ENCODE results near the gene GDPD3.

Gene GDPD3

DNA sequence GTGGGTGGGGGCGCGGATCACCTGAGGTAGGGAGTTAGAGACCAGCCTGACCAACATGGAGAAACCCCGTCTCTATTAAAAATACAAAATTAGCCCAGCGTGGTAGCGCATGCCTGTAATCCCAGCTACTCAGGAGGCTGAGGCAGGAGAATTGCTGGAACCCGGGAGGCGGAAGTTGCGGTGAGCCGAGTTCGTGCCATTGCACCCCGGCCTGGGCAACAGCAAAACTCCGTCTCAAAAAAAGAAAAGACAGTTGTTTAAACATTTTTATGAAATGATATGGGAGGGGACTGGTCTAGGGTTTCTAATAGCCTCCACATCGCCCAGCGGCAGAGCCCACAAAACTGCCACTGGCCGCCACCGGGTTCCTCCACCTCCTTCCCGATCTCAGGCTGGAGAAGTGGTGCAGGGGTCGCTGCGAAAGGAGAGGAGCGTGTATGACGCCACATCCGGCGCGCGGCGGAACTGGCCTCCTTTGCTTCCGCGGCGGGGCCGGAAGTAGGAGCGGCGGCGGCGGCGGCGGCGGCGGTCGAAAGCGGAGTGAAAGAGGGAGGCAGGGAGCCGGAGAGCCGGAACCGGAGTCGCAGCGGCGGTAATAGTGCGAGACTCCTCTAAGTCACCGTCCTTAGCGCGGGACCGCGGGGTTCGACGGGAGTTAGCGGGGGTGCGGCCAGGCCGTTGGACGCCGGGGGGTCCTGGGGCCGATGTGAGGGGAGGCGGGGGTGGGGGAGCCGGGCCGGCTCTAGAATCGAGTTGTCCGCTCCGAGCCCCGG lies 37.6 kb downstream of the GDPD3 start, which contains the start of gene PPP4C:
PPP4C (plus strand) TSS at position 492 of the 773 bp plus-strand sequence. CDS start 384 bp downstream, outside the sequence.
- peak; percentile 91 to 92 for DNase-seq

DNA sequence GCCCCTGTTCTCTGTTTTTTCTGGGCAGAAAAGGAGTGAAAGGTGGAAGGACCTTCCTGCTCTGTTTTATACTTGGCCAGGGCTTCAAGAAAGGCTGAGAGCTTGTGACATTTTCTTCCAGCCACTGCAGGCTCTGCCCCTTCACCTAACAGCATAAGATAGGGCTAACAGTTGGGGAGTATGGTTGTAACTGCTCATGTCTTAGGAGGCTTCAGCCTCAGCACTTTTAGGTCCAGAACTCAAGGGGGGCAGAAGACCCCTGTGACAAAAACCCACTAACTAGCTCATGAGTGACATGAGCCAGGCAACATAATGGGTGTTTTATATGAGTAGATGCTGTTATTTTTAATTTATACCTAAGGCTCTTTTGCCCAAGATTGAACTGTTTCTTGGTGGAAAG lies 42.8 kb downstream of the GDPD3 start:
- no peak for DNase-seq

DNA sequence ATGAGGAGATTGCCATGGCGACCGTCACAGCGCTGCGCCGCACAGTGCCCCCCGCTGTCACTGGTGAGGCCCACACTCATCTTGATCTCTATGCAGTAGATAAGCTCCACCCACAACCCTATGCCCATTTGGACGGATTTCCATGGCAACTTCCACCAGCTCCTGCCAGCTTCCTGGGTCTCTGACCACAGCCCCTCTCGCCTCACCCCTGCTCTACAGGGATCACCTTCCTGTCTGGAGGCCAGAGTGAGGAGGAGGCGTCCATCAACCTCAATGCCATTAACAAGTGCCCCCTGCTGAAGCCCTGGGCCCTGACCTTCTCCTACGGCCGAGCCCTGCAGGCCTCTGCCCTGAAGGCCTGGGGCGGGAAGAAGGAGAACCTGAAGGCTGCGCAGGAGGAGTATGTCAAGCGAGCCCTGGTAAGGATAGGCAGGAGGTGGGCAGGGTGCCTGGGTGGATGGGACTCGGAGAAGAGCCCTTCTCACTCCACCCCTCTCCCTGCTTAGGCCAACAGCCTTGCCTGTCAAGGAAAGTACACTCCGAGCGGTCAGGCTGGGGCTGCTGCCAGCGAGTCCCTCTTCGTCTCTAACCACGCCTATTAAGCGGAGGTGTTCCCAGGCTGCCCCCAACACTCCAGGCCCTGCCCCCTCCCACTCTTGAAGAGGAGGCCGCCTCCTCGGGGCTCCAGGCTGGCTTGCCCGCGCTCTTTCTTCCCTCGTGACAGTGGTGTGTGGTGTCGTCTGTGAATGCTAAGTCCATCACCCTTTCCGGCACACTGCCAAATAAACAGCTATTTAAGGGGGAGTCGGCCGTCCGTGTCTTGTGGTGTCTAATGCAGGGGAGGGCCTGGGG lies 43.5 kb downstream of the GDPD3 start:
- DNase-seq: peak in 1 of 2 experiments; percentile 19

DNA sequence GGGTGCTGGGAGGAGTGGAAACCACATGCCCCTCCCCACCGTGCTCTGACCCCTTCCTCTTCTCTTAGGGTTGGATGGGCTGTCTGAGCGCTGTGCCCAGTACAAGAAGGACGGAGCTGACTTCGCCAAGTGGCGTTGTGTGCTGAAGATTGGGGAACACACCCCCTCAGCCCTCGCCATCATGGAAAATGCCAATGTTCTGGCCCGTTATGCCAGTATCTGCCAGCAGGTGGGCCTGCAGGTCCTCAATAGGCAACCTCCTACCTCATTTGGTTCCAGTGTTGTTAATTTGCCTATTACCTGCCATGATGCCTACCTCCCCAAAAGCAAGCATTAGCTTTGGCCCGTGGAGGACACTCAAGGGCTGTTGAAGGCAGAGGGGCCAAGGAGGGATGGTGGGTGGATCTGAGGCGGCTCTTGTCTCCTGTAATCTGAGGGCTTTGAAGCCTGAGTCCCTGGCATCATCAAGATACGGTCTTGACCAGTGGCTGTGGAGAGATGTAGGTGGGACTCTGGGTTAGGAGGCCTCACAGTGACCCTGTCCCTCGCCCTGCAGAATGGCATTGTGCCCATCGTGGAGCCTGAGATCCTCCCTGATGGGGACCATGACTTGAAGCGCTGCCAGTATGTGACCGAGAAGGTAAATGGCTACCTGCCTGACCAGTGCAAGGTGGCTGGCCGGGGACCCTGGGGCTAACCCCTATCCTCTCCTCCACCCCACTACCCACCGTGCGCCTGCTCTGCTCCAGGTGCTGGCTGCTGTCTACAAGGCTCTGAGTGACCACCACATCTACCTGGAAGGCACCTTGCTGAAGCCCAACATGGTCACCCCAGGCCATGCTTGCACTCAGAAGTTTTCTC lies 44.4 kb downstream of the GDPD3 start:
- DNase-seq: peak; percentile 49 to 58

DNA sequence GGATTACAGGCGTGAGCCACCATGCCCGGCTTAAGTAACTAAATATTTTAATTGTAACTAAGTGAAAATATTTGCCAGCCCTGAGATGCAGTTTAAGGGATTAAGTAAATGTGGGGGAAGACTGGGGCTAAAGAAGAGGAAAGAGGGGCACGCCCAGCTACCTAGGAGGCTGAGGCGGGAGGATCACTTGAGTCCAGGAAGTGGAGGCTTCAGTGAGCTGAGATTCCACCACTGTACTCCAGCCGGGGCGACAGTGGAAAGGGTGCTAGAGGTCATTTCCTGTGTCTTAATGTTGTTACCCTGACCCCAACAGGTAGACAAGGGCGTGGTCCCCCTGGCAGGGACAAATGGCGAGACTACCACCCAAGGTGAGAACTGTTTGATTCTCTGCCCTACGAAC lies 45.0 kb downstream of the GDPD3 start:
- no peak for DNase-seq

DNA sequence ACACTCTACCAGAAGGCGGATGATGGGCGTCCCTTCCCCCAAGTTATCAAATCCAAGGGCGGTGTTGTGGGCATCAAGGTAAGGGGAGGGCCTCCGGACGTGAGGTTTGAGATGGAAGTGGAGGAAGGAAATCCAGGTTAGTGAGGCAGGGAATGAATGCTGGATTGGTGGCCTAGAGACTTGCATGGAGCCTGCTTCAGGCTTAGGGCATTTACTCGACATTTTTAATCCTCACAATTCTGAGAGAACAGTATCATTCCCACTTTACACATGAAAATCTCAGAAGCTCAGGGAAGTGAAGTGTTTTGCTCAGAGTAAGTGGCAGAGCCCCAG lies 45.8 kb downstream of the GDPD3 start:
- no peak for DNase-seq

DNA sequence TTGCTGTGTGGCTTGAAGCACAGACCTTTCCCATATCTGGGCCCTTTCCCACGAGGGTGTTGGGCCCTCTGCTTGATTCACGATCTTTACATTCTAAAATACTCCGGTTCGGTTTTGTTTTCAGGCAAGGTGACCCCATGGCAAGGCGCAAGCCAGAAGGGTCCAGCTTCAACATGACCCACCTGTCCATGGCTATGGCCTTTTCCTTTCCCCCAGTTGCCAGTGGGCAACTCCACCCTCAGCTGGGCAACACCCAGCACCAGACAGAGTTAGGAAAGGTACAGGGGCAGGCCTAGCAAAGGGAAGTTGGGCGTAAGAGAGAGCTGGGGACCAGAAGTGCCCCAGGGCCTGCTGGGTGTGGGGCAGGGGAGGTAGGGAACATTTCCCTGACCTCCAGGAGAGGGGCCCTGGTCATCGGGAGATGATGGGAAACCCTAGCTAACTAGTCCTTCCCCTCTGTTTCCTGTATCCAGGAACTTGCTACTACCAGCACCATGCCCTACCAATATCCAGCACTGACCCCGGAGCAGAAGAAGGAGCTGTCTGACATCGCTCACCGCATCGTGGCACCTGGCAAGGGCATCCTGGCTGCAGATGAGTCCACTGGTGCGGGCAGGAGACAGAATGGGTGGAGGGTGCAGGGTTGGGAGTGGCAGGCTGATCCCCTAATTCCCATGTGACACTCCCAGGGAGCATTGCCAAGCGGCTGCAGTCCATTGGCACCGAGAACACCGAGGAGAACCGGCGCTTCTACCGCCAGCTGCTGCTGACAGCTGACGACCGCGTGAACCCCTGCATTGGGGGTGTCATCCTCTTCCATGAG lies 46.4 kb downstream of the GDPD3 start:
- DNase-seq: no peak

DNA sequence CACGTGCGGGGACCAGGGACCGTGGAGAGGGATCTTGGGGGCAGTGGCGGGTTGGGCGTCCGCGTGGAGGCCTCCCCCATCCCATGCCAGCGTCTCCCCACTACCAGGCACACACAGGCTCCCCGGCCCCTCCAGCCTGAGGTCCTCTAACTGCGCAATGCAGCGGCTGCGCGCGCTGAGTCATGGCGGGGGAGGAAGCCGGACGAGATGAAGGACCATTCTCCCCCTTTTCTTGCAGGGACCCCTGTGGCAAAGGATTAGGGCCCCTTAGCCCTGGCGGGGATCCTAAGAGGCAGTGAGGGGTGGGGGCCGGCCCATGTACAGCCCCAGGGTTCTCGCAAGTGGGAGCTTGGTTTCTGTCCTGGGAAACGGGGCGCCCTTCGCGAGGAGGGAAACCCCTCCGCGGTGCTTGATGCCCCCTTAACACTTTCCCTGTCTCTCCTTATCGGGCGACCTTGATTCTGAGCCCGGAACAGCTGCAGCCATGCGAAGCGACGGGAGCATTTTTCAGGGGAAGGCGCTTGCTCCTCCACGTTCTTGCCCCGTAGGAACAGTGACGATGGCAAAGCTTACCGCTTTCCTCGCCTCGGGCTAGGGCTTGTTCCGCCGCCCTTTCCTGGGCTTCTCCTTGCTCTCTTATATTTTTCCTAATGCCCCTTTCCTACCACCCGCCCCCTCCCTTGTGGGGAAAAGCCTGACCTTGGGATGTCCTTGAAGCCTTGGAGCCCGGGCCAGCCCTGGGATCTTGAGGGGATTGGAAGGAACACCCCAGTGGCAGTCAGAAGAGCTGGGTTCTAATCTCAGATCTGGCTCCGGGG lies 47.2 kb downstream of the GDPD3 start:
- DNase-seq: peak; percentile 45 to 54

DNA sequence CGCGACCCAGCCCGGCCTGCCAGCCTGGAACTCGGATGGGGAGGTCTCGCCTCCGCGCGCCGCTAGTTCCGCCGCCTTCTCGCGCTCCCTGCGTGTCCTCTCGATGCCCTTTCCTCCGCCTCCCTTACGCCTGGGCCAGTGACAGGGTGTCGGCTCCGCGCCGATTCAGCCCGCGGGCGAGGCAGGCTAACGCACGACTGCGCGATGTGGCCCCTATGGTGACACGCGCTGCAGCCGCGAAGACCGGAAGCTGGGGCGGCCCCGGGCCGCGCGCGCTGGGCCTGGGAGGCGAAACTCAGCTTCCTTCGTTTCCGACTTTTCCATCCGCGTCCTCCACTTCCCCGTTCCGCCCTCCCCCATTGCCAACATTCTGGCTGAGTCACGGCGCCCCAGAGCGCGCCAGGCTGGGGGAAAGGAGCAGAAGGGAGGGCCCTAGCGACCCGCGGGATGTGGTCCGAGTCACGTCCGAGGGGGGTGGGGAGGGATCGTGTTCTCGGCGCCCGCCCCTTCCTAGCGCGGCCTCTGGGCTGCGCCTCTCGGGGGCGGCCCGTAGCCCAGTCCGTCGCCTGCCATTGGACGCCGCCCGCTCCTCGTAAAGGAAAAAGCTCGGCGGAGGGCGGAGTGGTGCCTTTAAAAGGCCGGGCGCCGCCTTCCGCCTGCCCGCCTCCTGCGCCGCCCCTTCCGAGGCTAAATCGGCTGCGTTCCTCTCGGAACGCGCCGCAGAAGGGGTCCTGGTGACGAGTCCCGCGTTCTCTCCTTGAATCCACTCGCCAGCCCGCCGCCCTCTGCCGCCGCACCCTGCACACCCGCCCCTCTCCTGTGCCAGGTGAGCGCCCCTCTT lies 48.0 kb downstream of the GDPD3 start, which contains the start of gene ALDOA:
ALDOA (plus strand) TSS at position 659 of the 841 bp plus-strand sequence. CDS start 1,138 bp downstream, outside the sequence.
- peak; percentile 99 for DNase-seq

DNA sequence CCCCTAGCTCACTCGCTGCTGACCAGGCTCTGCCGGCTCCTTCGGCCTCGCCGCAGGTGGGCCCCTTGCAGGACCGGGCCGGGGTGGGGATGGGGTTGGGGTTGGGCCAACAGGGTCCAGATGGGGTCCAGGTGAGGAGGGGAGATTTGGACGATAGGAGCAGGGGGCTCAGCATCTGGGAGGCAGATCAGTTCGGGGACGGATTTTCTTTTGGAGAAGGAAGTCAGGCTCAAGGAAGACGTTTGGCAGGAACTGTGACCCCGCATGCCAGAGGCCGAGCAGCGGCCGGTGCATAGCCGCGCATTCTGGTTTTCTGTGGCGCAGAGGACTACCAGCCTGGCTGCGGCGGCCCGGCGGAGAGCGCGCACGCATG lies 48.6 kb downstream of the GDPD3 start:
- no peak for DNase-seq

DNA sequence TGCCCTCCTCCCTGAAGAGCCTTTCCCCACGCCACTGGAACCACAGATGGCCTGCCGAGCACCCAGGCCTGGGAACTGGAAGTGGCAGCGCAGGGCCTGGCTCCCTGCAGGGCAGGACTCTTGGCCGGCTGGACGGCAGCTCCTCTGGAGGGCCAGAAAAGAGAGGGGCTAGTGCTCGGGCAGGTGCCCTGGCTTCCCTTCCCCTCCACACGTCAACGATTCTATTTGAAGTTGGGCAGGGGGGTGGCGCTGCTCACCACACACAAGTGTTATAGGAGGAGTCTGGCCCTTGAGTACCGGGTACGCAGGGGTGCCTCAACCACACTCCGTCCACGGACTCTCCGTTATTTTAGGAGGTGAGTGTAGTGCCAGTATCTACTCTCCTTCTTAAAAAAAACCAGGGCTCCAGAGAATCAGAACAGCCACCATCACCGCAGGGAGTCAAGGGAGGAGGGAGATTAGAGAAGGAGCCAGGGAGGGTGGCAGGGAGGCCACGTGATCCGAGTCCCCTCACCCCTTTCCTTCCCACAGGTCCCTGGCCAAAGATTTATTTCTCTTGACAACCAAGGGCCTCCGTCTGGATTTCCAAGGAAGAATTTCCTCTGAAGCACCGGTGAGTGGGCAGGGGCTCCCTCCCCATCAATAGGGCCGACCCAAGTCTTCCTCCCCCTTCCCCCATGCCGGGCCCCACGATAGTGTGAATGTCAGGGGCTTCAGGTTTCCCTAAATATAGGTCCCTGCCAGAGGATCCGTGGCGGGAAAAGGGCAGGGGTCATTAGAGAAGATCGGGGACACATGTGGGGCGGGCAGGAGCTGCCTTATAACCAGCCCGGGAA lies 49.2 kb downstream of the GDPD3 start:
- DNase-seq: peak; percentile 77 to 84

DNA sequence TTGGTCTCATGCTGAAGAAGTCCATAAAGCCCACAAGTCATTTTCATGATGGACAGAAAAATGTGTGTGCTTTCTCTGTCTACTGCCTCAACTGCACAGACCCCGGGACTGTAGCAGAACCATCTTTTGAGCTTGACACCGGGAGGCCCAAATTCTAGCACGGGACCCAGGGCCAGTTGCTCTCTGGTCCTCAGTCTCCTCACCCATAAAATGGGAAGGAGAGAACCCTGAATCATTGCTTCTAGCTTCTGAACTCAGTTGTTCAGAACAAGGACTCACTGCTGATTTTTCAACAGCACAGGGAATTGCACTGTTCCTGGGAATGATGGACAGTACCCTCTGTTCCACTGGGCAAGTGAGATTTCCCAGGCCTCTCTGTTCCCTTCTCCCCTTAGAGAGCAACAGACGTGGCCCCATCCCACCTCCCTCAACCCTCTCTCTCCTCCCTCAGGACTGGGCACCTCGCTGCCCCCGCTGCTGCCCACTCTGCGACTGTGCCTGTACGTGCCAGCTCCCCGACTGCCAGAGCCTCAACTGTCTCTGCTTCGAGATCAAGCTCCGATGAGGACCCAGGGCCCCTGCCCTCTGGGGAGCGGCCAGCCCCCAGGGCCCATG lies 50.0 kb downstream of the GDPD3 start:
- no peak for DNase-seq

DNA sequence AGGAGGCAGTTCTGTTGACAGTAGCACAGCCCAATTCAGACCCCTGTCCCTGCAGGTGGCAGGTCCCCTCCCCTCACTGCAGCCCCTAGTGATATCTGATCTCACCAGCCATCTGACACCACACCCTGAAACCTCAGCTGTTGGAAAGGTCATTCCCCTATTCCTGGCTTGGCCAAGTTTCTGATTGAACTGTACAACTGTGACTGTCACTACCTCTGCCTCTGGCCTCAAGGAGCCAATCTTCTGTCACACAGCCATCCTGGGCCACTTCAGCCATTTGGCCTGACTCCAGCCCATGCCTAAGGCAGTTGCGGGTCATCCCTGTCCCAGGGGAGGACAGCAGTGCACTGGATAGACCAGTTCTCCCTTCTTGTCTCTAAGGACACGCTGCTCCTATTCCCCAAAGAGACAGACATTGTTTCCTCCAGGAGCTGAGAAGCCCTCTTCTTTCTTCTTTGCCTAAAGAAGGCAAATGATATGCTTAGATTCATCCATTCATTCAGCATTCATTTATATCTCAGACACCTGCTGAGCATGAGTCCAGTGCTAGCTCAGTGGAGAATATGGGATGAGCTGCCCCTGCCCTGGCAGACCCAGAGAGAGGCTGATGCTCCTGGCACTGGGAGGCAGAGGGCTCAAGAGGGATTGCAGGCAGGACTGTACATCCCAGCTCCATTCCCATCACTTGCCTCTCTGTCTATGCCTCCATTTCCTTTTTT lies 52.3 kb downstream of the GDPD3 start:
- DNase-seq: no peak

DNA sequence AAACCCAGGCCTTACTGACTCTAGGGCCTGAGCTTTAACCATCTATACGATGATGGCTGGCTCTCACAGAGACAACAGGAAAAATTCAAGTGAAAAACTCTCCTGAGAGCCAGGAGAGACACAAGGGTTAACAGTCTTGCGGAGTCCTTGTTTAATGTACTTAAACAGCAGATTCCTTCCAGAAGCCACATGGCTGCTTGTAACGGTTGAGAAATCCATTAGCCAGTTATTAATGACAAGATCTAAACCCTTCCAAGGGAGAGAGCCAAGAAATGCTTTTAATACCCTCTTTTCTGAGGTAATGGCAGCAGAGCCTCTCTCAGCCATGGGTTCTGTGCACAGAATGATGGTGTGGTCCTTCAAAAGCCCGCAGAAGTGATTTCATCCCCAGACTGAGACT lies 53.0 kb downstream of the GDPD3 start:
- no peak for DNase-seq

DNA sequence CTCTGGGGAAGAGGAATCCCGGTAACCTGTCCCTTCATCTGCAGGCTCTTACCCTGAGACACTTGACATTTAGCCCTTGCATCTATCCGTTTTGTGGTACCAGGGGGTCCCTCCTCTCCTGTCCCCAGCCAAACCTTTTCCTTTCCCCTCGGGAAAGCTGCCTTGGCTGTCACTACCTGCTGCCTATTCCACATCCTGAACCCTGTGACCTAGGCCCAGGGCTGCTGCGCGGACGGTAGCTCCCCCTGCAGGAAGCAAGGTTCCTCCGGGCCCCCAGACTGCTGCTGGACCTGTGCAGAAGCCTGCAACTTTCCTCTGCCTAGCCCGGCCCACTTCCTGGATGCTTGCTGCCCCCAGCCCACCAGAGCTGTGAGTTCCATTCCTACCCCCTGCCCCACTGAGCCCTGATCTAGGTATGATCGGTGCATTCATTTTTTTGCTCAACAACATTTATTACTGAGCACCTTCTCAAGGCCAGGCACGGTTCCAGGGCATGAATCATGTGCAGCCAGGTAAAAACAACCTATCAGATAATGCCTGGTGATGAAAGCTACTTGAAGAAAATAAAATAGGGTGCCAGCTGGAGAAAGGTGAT lies 58.3 kb downstream of the GDPD3 start:
- DNase-seq: peak; percentile 67 to 78

Measured in activated CD4-positive, alpha-beta T cell treated with anti-CD3 and anti-CD28 coated beads, Interleukin-2, amount 50 U/mL, for 48 hours (primary cell).